ENCODE data around the gene MRPL32. TPM values are rescaled to one million over a fixed set of nuclear protein-coding genes. Genes with fewer than 3 reads are reported as not detected.

MRPL32 gene
- total RNA-seq, 1 donor from 2014 or later: 71.2 TPM

DNA sequence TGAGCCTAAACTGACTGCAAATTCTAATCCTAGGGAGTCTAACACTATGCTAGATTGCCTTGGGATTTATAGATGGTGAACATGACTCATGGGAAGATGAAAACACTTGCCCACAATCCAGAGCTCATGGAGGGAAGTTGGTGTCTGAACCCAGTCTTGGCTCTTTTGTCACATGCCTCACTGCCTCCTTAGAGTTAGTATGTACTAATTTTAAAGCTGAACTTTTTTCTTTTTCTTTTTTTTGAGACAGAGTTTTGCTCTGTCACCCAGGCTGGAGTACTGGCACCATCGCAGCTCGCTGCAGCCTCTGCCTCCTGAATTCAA is 14.4 kb downstream of the MRPL32 start:
- no peak overlapping the region for H3K27ac Mint-ChIP-seq (ENCODE audit: unreplicated experiment)
- Histone ChIP-seq H3K4me3 (ENCODE audit: insufficient read depth, low read depth, low read length) (no peak overlapping the region), H3K79me2 (ENCODE audit: insufficient read depth, low read length) (no peaks in the 10 kb centered on the region), H4K20me1 (ENCODE audit: insufficient read depth, low read length) (no peaks in the 10 kb centered on the region), H3K27me3 (ENCODE audit: insufficient read depth, low read length) (no peaks in the 10 kb centered on the region), H2AFZ (ENCODE audit: low read depth, low read length) (no peak overlapping the region), H3K4me1 (ENCODE audit: insufficient read depth, low read length) (no peaks in the 10 kb centered on the region), H3K9me3 (ENCODE audit: insufficient read depth, low read depth, low read length) (no peaks in the 10 kb centered on the region), H3K27ac (ENCODE audit: low read depth, low read length) (no peak overlapping the region), H3K4me2 (ENCODE audit: low read length) (no peak overlapping the region), H3K36me3 (ENCODE audit: insufficient read depth, low read length) (no peaks in the 10 kb centered on the region), H3K9ac (ENCODE audit: low read length) (no peak overlapping the region)
- no peaks in the 10 kb centered on the region for H3K36me3 Mint-ChIP-seq (ENCODE audit: low read depth, unreplicated experiment)
- DNase-seq (ENCODE audit: low read depth) (no peak), FAIRE-seq (no peak)
- H3K4me3 Mint-ChIP-seq (ENCODE audit: unreplicated experiment): no peak overlapping the region
- H3K4me1 Mint-ChIP-seq (ENCODE audit: low read depth, unreplicated experiment): peaks cover 8% of the 10 kb centered on the region
- no peak for TF ChIP-seq EZH2 (IDR thresholded peaks at IDR 0.05; ENCODE audit: insufficient read depth, low read length)
- no peak for TF ChIP-seq CTCF (IDR thresholded peaks at IDR 0.05; ENCODE audit: insufficient read depth, low read depth, low read length)
- no peaks in the 10 kb centered on the region for H3K27me3 Mint-ChIP-seq (ENCODE audit: low read depth, unreplicated experiment)
- no peaks in the 10 kb centered on the region for H3K9me3 Mint-ChIP-seq (ENCODE audit: unreplicated experiment)

- no peaks in the 10 kb centered on the region for H4K20me1 ChIP-seq (ENCODE audit: insufficient read depth, low read length)
- H3K36me3 ChIP-seq (ENCODE audit: insufficient read depth, low read length): no peaks in the 10 kb centered on the region
- H3K4me1 ChIP-seq (ENCODE audit: insufficient read depth, low read length): no peaks in the 10 kb centered on the region
- H3K9me3 ChIP-seq (ENCODE audit: insufficient read depth, low read depth, low read length): no peaks in the 10 kb centered on the region
- DNase-seq (ENCODE audit: low read depth) (peak; percentile 62), FAIRE-seq (no peak)
- Mint-ChIP-seq H3K4me3 (ENCODE audit: unreplicated experiment) (no peak overlapping the region), H3K27ac (ENCODE audit: unreplicated experiment) (no peak overlapping the region), H3K27me3 (ENCODE audit: low read depth, unreplicated experiment) (no peaks in the 10 kb centered on the region), H3K4me1 (ENCODE audit: low read depth, unreplicated experiment) (peaks cover 8% of the 10 kb centered on the region), H3K9me3 (ENCODE audit: unreplicated experiment) (no peaks in the 10 kb centered on the region), H3K36me3 (ENCODE audit: low read depth, unreplicated experiment) (no peaks in the 10 kb centered on the region)
- H3K4me2 ChIP-seq (ENCODE audit: low read length): no peak overlapping the region
- no peak overlapping the region for H3K9ac ChIP-seq (ENCODE audit: low read length)
- H3K27ac ChIP-seq (ENCODE audit: low read depth, low read length): no peak overlapping the region
- TF ChIP-seq EZH2 (IDR thresholded peaks at IDR 0.05; ENCODE audit: insufficient read depth, low read length) (no peak), CTCF (IDR thresholded peaks at IDR 0.05; ENCODE audit: insufficient read depth, low read depth, low read length) (no peak)
- H2AFZ ChIP-seq (ENCODE audit: low read depth, low read length): no peak overlapping the region
- H3K27me3 ChIP-seq (ENCODE audit: insufficient read depth, low read length): no peaks in the 10 kb centered on the region
- H3K79me2 ChIP-seq (ENCODE audit: insufficient read depth, low read length): no peaks in the 10 kb centered on the region
- no peak overlapping the region for H3K4me3 ChIP-seq (ENCODE audit: insufficient read depth, low read depth, low read length)
Observed at GRCh38 chr7:42947521-42947920, 15.3 kb downstream of the MRPL32 start.

- Histone ChIP-seq H3K4me2 (ENCODE audit: low read length) (no peak overlapping the region), H2AFZ (ENCODE audit: low read depth, low read length) (no peak overlapping the region), H4K20me1 (ENCODE audit: insufficient read depth, low read length) (no peaks in the 10 kb centered on the region), H3K27ac (ENCODE audit: low read depth, low read length) (no peak overlapping the region), H3K9ac (ENCODE audit: low read length) (no peak overlapping the region), H3K27me3 (ENCODE audit: insufficient read depth, low read length) (no peaks in the 10 kb centered on the region), H3K4me3 (ENCODE audit: insufficient read depth, low read depth, low read length) (no peak overlapping the region), H3K4me1 (ENCODE audit: insufficient read depth, low read length) (no peaks in the 10 kb centered on the region), H3K79me2 (ENCODE audit: insufficient read depth, low read length) (no peaks in the 10 kb centered on the region), H3K9me3 (ENCODE audit: insufficient read depth, low read depth, low read length) (no peaks in the 10 kb centered on the region), H3K36me3 (ENCODE audit: insufficient read depth, low read length) (no peaks in the 10 kb centered on the region)
- TF ChIP-seq EZH2 (IDR thresholded peaks at IDR 0.05; ENCODE audit: insufficient read depth, low read length): no peak
- DNase-seq (ENCODE audit: low read depth): no peak
- H3K36me3 Mint-ChIP-seq (ENCODE audit: low read depth, unreplicated experiment): no peaks in the 10 kb centered on the region
- peaks cover 8% of the 10 kb centered on the region for H3K4me1 Mint-ChIP-seq (ENCODE audit: low read depth, unreplicated experiment)
- FAIRE-seq: no peak
- no peaks in the 10 kb centered on the region for H3K27me3 Mint-ChIP-seq (ENCODE audit: low read depth, unreplicated experiment)
- H3K4me3 Mint-ChIP-seq (ENCODE audit: unreplicated experiment): no peak overlapping the region
- no peaks in the 10 kb centered on the region for H3K9me3 Mint-ChIP-seq (ENCODE audit: unreplicated experiment)
- no peak overlapping the region for H3K27ac Mint-ChIP-seq (ENCODE audit: unreplicated experiment)
Observed at GRCh38 chr7:42950417-42950816, 18.2 kb downstream of the MRPL32 start.

Data from astrocyte (in vitro differentiated cells and primary cell).